Brain microvascular endothelial cell (primary cell): Measurements from ENCODE around the gene NQO1.
"Not testable (repeated sequence)": the region's sequence is repeated elsewhere in the genome, so short reads cannot be mapped to it uniquely, and the experiment has no call there.

Experiments used
- DNase-seq: peaks from one replicate; pipeline ENCODE4 v3.0.0-alpha.2; 2020
- H3K27ac ChIP-seq: fragments of 250-450 bp; sonication (Bioruptor Pico); 2 replicates; pipeline ENCODE4 v1.5.1; 2020; ENCODE audit warnings: mild to moderate bottlenecking, moderate library complexity
- H3K27me3 ChIP-seq: fragments of 250-450 bp; sonication (Bioruptor Pico); replicated peaks from 2 replicates; pipeline ENCODE4 v1.5.1; 2020; ENCODE audit warnings: mild to moderate bottlenecking
- H3K36me3 ChIP-seq: fragments of 250-450 bp; sonication (Bioruptor Pico); replicated peaks from 2 replicates; pipeline ENCODE4 v1.5.1; 2020; ENCODE audit warnings: mild to moderate bottlenecking
- H3K4me3 ChIP-seq: 2 replicates; pipeline ENCODE4 v1.5.1; 2011; ENCODE audit warnings: low read depth, mild to moderate bottlenecking, control low read depth, low read length, moderate library complexity
- CTCF ChIP-seq: IDR thresholded peaks from 2 replicates; pipeline ENCODE4 v1.5.1; 2011; ENCODE audit warnings: low read depth, mild to moderate bottlenecking, moderate library complexity, low read length, control low read depth, inconsistent platforms; ENCODE audit errors: missing control alignments
- in situ Hi-C: cut with HindIII; loops from 2 replicates; pipeline ENCODE4 v1.10.0; 2017; ENCODE audit warnings: low sequenced_read_pairs, low pct_ligation_motif_present

NQO1 gene

GRCh38 chr16:69732101-69732500, 5.7 kb upstream of the NQO1 start:
- H3K27ac ChIP-seq, result no peak overlapping the region
- DNase-seq, result no peak
- in situ Hi-C loops, result no loop called here
- no peaks in the 10 kb centered on the region for H3K36me3 ChIP-seq
- H3K4me3 ChIP-seq, result no peak overlapping the region
- no peaks in the 10 kb centered on the region for H3K27me3 ChIP-seq
- TF ChIP-seq CTCF, result no peak

- H3K27ac ChIP-seq, DNase-seq, H3K4me3 ChIP-seq, in situ Hi-C loops, H3K27me3 ChIP-seq, H3K36me3 ChIP-seq: not testable (repeated sequence)
These were observed 4.9 kb upstream of the NQO1 start for GRCh38 chr16:69731280-69731679.

- H3K36me3 ChIP-seq, in situ Hi-C loops, H3K27ac ChIP-seq, H3K27me3 ChIP-seq, DNase-seq, H3K4me3 ChIP-seq: not testable (repeated sequence)
These were observed 2.7 kb upstream of the NQO1 start for GRCh38 chr16:69729030-69729429.

- H3K27me3 ChIP-seq, result no peaks in the 10 kb centered on the region
- TF ChIP-seq CTCF, result no peak
- no peak overlapping the region for H3K4me3 ChIP-seq
- H3K27ac ChIP-seq, result peak overlapping the region; percentile 87
- in situ Hi-C loops, result no loop called here
- H3K36me3 ChIP-seq, result no peaks in the 10 kb centered on the region
- DNase-seq, result no peak
These were observed 1.5 kb upstream of the NQO1 start for GRCh38 chr16:69727916-69728270.

GRCh38 chr16:69725480-69726312, 664 bp downstream of the NQO1 start:
- peak overlapping the region; percentile 87 for H3K27ac ChIP-seq
- no peak for TF ChIP-seq CTCF
- in situ Hi-C loops, result no loop called here
- no peaks in the 10 kb centered on the region for H3K36me3 ChIP-seq
- DNase-seq, result no peak
- H3K27me3 ChIP-seq, result no peaks in the 10 kb centered on the region
- peak overlapping the region; percentile 67 for H3K4me3 ChIP-seq

- H3K36me3 ChIP-seq, result no peaks in the 10 kb centered on the region
- in situ Hi-C loops, result no loop called here
- H3K27ac ChIP-seq, result no peak overlapping the region
- peak overlapping the region; percentile 67 for H3K4me3 ChIP-seq
- DNase-seq, result no peak
- H3K27me3 ChIP-seq, result no peaks in the 10 kb centered on the region
- TF ChIP-seq CTCF, result no peak
These were observed 1.3 kb downstream of the NQO1 start for GRCh38 chr16:69724981-69725479.

GRCh38 chr16:69724414-69724873, 1.9 kb downstream of the NQO1 start:
- Histone ChIP-seq H3K36me3 (peaks cover 3% of the 10 kb centered on the region), H3K4me3 (no peak overlapping the region), H3K27ac (no peak overlapping the region), H3K27me3 (no peaks in the 10 kb centered on the region)
- no peak for TF ChIP-seq CTCF
- in situ Hi-C loops, result no loop called here
- DNase-seq, result no peak
